Cardiac septum (tissue), 1 donor: ENCODE data around the gene RALGDS. TPM values are rescaled to one million over a fixed set of nuclear protein-coding genes. Genes with fewer than 3 reads are reported as not detected.
"Not testable (repeated sequence)": the region's sequence is repeated elsewhere in the genome, so short reads cannot be mapped to it uniquely, and the experiment has no call there.

Source experiments
- DNase-seq: peaks from one replicate; pipeline ENCODE4 v3.0.0-alpha.2; 2020; ENCODE audit warnings: low spot score
- intact Hi-C: fragments of 100-400 bp; cut with DNase I; formaldehyde crosslinking; loops from one replicate; pipeline ENCODE4 v1.14.0; 2022
- total RNA-seq: library from RNA; stranded (reverse); fragmentation: NEBNext Ultra II Directional; extraction: Animal tissue kit (Norgen Biotek cat#: 25700); gene quantifications from one replicate; pipeline ENCODE4 v1.2.1, GENCODE V29; 2021
- donor health status: DM: no; HTN: no; CAD: no.

RALGDS gene
- total RNA-seq, 1 donor from 2014 or later: 23.9 TPM

- intact Hi-C loops: no loop called here
These were observed 57.4 kb downstream of the RALGDS start for GRCh38 chr9:133063500-133064231.

GRCh38 chr9:133063159-133063499, 57.9 kb downstream of the RALGDS start:
- no peak for DNase-seq
- intact Hi-C loops: no loop called here

More at GRCh38 chr9:133063500-133064231, 57.4 kb downstream of the RALGDS start:
- DNase-seq: no peak

GRCh38 chr9:133062569-133062968, 58.5 kb downstream of the RALGDS start:
- DNase-seq, intact Hi-C loops: not testable (repeated sequence)

GRCh38 chr9:133061764-133062145, 59.3 kb downstream of the RALGDS start, which contains the start of gene CEL:
CEL (plus strand) TSS chr9:133061981; CDS start chr9:133062003, 22 bp downstream.
- intact Hi-C loops, DNase-seq: not testable (repeated sequence)

GRCh38 chr9:133061019-133061763, 59.8 kb downstream of the RALGDS start:
- DNase-seq: not testable (repeated sequence)

DNA sequence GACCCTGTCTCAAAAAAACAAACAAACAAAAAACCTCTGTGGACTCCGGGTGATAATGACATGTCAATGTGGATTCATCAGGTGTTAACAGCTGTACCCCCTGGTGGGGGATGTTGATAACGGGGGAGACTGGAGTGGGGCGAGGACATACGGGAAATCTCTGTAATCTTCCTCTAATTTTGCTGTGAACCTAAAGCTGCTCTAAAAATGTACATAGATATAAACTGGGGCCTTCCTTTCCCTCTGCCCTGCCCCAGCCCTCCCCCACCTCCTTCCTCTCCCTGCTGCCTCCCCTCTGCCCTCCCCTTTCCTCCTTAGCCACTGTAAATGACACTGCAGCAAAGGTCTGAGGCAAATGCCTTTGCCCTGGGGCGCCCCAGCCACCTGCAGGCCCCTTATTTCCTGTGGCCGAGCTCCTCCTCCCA, 60.6 kb downstream of the RALGDS start:
- intact Hi-C loops: no loop called here
- DNase-seq: no peak

More at GRCh38 chr9:133061019-133061763, 59.8 kb downstream of the RALGDS start:
- intact Hi-C loops: not testable (repeated sequence)

DNA sequence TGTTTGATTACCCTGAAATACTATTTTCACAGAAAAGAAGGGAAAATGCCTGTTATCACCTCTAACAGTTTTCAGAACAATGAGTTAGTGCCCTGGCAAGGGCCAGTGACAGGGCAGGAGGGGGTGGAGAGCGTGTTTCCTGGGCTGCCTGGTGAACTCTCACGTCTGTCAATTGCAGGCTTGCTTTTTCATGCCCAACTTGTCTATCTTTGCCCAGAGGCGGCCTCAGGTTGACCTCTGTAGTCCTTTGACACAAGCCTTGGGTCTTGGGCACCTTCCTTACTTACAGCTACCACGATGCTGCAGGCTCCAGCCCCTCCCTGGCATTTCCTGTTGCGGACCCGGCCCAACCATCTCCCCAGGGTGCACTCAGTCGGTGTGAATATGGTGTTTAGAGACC, 61.4 kb downstream of the RALGDS start:
- intact Hi-C loops: loop anchor here (5.0 kb wide), 1 partner anchor 78 kb away; no protein-coding TSS in a partner anchor

DNA sequence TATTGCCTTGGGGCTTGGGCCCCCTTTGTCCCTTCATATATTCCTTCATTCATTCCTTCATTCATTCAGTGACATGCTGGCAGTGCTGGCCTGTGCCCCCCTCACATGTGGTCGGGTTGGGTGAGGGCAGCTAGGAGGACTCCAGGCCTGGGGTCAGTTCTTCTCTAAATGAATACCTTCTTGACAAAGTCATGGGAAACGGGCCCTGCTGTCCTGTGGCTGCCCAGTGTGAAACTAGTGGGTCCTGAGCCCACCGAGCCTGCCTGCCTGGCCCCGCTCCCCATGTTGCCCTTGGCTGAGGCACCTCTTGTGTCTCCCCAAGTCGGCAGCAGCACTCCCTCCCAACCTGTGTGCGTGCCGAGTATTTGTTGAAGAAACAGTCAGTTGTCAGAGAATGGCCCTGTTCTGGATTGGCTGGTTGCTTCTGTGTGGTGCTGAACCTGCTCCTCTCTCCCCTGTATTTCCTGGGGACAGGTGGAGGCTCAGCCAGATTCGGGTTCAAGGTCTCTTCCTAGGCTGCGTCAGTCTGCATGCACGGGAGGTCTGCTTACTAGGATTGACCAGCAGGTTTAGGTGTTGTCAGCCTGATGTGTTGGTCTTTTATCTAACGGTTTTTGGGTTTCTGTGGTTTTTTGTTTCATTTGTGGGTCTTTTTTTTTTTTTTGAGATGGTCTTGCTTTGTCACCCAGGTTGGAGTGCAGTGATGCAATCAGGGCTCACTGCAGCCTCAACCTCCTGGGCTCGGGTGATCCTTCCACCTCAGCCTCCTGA, 62.3 kb downstream of the RALGDS start:
- intact Hi-C loops: loop anchor here (5.0 kb wide), 1 partner anchor 79 kb away; no protein-coding TSS in a partner anchor

More for the DNA sequence above, 61.4 kb downstream of the RALGDS start:
- DNase-seq: no peak

GRCh38 chr9:133058071-133058470, 63.0 kb downstream of the RALGDS start:
- no peak for DNase-seq
- intact Hi-C loops: loop anchor here (5.0 kb wide), 1 partner anchor 79 kb away; no protein-coding TSS in a partner anchor

More for the DNA sequence above, 62.3 kb downstream of the RALGDS start:
- no peak for DNase-seq

- no peak for DNase-seq
- intact Hi-C loops: loop anchor here (5.0 kb wide), 1 partner anchor 80 kb away; no protein-coding TSS in a partner anchor
These were observed 63.5 kb downstream of the RALGDS start for GRCh38 chr9:133057553-133057952.

DNA sequence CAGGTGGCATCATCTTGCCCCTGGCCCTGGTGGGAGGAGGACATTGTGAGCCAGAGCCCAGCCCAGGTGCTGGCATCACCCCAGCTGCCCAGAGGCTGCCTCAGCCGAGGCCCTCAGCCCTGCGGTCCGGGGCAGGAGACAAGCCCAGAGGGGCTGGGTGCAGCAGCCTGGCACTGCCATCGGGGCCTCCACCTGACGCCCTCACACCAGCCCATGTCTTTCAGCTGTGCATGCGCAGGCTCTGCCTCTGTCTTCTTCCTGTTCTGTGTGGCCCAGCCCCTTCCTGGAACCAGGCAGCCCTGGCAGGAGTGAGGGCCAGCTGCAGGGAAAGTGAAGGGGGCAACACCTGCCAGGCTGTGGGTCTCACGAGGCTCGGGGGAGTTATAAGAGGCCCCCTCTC, 64.0 kb downstream of the RALGDS start:
- intact Hi-C loops: loop anchor here (5.0 kb wide), 1 partner anchor 80 kb away; no protein-coding TSS in a partner anchor
- DNase-seq: no peak

GRCh38 chr9:133056533-133056932, 64.5 kb downstream of the RALGDS start:
- no peak for DNase-seq
- intact Hi-C loops: loop anchor here (5.0 kb wide), 1 partner anchor 81 kb away; no protein-coding TSS in a partner anchor

- no peak for DNase-seq
- intact Hi-C loops: loop anchor here (5.0 kb wide), 1 partner anchor 81 kb away; no protein-coding TSS in a partner anchor
These were observed 65.1 kb downstream of the RALGDS start for GRCh38 chr9:133055788-133056420.

DNA sequence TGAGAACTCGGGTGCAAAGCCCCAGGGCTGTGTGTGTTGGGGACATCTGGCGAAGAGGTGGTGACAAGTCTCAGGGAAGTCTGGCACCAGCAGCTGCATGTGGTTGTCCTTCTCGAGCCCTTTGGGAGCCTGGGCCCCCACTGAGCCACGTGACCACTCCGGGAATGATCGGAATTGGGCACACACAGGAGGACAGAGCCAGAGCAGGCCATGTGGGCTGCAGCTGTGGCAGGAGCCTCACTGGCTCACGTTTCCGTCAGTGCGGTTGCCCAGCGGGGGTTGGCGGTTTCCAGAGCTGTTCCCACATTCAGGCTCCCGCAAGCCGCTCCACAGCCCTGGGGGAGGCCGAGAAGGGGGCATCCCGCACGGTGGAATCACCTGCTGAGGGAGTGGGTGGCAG, 66.1 kb downstream of the RALGDS start:
- intact Hi-C loops: loop anchor here (5.0 kb wide), 2 partner anchors 82 to 92 kb away; no protein-coding TSS in a partner anchor

DNA sequence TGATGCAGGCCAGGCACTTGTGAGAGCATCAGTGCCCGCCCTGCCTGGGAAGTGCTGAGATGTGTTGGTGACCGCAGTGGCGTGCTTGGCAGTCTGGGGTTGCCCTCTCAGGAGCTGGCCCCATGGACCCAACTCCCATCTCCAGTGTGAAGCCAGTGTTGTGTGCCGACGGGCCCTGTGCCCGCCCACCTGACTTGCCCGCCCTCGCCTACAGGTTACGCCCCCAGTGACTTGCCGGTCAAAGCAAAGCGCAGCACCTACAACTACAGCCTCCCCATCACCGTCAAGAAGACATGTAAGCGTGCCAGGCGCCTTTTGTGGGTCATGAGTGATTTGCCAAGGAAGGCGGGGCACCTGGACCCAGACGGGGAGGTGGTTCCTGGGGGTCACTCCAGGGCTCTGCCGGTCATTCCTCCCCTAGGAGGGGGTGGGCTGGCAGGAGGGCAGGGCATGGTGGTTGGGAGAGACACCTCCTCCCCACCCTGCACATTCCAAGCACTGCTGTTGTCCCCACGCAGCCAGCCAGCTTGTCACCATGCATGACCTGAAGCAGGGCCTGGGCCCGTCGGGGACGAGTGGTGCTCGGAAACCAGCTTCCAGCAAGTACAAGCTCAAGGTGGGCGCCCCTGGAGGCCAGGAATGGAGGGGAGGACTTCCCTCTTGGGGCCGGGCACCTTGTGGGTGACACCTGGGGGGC, 66.7 kb downstream of the RALGDS start:
- no peak for DNase-seq
- intact Hi-C loops: loop anchor here (5.0 kb wide), 1 partner anchor 93 kb away; no protein-coding TSS in a partner anchor

More for the DNA sequence above, 66.1 kb downstream of the RALGDS start:
- peak; percentile 88 for DNase-seq

DNA sequence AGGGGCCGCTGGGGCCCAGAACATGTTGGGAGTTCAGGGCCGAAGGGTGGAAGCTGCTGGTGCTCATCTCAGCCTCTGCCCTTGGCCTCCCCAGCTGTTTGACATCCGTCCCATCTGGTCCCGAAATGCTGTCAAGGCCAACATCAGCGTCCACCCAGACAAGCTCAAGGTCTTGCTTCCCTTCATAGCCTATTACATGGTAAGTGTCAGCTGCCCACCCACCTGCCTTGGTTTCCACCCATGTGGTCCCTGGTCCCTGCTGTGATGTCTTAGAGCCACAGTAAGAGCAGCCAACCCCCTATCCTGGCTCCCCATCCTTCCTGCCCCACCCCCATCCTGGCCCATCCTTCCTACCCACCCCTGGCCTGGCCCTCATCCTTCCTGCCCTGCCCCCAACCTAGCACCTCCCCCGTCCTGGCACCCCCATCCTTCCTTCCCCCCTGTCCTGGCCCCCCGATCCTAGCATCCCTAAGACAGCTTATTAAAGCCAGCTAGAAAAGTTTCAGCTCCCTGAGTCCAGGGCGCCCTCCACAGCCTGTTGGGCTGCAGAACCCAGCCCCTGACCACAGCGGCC, 69.0 kb downstream of the RALGDS start:
- DNase-seq: no peak
- intact Hi-C loops: loop anchor here (5.0 kb wide), 1 partner anchor 95 kb away; no protein-coding TSS in a partner anchor

GRCh38 chr9:133051281-133051900, 69.6 kb downstream of the RALGDS start:
- intact Hi-C loops: loop anchor here (5.0 kb wide), 1 partner anchor 96 kb away; no protein-coding TSS in a partner anchor
- DNase-seq: no peak
